ENCODE data around the gene KCNB1. TPM values are rescaled to one million over a fixed set of nuclear protein-coding genes. Genes with fewer than 3 reads are reported as not detected.

Gene KCNB1
- total and polyA plus RNA-seq, 2 donors (not counting 1 experiment from before 2014, with no cell fraction given), result 0.12 TPM; not detected in 1

DNA sequence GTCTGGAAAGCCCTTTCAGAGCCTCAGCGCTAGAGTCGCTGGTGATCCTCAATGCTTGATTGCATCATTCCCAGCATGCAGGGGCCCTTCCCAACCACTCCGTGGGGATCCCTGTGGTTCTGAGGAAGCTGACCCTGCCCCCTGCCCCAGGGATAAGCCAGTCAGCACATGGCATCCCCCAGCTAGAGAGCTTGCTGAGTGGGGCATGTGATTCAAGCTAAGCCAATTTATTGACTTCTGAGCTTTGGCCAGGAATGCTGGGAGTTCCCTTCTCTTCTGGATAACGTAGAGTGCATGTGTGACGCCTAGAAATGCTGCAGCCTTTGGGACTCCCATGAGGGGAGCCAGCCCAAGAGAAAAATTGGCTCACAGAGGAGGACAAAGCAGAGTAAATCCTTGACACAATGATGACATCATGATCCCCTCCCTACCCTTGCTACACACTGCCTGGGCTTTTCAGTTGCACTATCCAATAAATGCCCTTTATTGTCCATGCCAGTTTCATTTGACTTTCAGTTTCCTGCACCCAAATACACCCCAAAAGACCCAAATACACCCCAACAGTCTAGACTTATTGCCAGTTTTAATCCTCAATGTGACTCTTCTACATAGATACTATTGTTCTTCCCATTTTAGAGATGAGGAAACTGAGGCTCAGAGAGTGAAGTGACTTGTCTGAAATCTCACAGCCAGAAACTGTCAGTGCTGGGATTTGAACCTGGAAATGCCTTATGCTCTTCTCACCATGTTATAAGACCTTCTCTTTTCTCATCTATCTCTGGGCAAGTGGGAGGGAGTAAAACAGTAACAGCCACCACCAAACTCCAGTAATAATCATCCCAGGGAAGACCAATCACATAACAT is 34.3 kb downstream of the KCNB1 start:
- Histone ChIP-seq H3K79me2 (ENCODE audit: control insufficient read depth, insufficient read depth, low read length) (no peaks in the 10 kb centered on the region), H3K9ac (ENCODE audit: low read length) (no peak overlapping the region), H2AFZ (ENCODE audit: insufficient read depth, low read depth, low read length, poor library complexity, severe bottlenecking) (no peak overlapping the region), H3K36me3 (replicated peaks in 1 of 2; ENCODE audit: control extremely low read depth in 1 of 2, control insufficient read depth in 1 of 2, extremely low read depth in 1 of 2, insufficient read depth in 2 of 2, low read length in 1 of 2) (no peaks in the 10 kb centered on the region), H3K27ac (ENCODE audit: low read length in 2 of 2) (no peak overlapping the region), H3K4me1 (ENCODE audit: control insufficient read depth in 2 of 2, insufficient read depth in 2 of 2, low read length in 2 of 2) (no peaks in the 10 kb centered on the region), H4K20me1 (ENCODE audit: control insufficient read depth, insufficient read depth, low read length, poor library complexity, severe bottlenecking) (no peaks in the 10 kb centered on the region), H3K4me3 (ENCODE audit: control extremely low read depth in 1 of 5, extremely low read depth in 1 of 5, insufficient read depth in 1 of 5, low read depth in 2 of 5, low read length in 4 of 5) (no peak overlapping the region), H3K27me3 (replicated peaks in 1 of 4; ENCODE audit: control extremely low read depth in 1 of 4, control insufficient read depth in 3 of 4, insufficient read depth in 4 of 4, low read length in 3 of 4) (peaks cover 0 to 22% (median 2%) of the 10 kb centered on the region in 4 experiments), H3K4me2 (replicated peaks; ENCODE audit: low read depth, low read length, poor library complexity, severe bottlenecking) (no peak overlapping the region), H3K9me3 (ENCODE audit: control extremely low read depth in 1 of 3, control insufficient read depth in 2 of 3, insufficient read depth in 1 of 3, low read length in 2 of 3) (peaks cover 0 to 4% (median 0%) of the 10 kb centered on the region in 3 donors)
- H3K4me3 Mint-ChIP-seq, result no peak overlapping the region
- H3K4me1 Mint-ChIP-seq, result no peaks in the 10 kb centered on the region
- CTCF ChIA-PET, result no interaction called here
- no peaks in the 10 kb centered on the region for H3K9me3 Mint-ChIP-seq (ENCODE audit: insufficient read depth)
- peaks cover 59% of the 10 kb centered on the region for H3K27me3 Mint-ChIP-seq
- ATAC-seq (ENCODE audit: low read depth), result no peak
- WGBS (ENCODE audit: insufficient coverage), result 93% methylated on average over 4 of the region's 5 CpGs
- no peak overlapping the region for H3K27ac Mint-ChIP-seq
- TF ChIP-seq, protein P1, sequence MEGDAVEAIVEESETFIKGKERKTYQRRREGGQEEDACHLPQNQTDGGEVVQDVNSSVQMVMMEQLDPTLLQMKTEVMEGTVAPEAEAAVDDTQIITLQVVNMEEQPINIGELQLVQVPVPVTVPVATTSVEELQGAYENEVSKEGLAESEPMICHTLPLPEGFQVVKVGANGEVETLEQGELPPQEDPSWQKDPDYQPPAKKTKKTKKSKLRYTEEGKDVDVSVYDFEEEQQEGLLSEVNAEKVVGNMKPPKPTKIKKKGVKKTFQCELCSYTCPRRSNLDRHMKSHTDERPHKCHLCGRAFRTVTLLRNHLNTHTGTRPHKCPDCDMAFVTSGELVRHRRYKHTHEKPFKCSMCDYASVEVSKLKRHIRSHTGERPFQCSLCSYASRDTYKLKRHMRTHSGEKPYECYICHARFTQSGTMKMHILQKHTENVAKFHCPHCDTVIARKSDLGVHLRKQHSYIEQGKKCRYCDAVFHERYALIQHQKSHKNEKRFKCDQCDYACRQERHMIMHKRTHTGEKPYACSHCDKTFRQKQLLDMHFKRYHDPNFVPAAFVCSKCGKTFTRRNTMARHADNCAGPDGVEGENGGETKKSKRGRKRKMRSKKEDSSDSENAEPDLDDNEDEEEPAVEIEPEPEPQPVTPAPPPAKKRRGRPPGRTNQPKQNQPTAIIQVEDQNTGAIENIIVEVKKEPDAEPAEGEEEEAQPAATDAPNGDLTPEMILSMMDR (IDR thresholded peaks at IDR 0.05), result no peak
- no peak for TF ChIP-seq EZH2 (IDR thresholded peaks at IDR 0.05; ENCODE audit: borderline replicate concordance, insufficient read depth, low read depth, low read length, poor library complexity, severe bottlenecking)
- no peak for DNase-seq
- intact Hi-C loops (cut with micrococcal nuclease), result no loop called here
- POLR2A ChIA-PET, result no interaction called here

DNA sequence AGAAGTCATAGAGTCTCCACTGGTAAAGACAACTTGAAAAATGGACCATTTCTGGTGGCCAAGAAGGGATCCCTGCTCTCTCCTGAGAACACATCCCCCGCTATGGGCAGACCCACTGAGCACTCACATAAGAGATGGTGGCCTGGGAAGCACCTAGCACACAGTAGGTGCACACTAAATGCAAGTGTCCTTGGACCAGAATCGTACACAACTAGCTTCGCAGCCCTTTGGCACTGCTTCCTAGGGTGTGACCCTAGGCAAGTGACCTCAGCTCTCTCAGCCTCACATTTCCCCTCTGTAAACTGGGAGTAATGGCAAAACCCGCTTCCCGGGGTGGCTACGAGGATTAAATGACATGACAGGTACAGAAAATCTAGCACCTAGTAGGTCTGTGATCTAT is 35.1 kb downstream of the KCNB1 start:
- no peak overlapping the region for H3K4me3 ChIP-seq (ENCODE audit: control extremely low read depth in 1 of 5, extremely low read depth in 1 of 5, insufficient read depth in 1 of 5, low read depth in 2 of 5, low read length in 4 of 5)
- no peaks in the 10 kb centered on the region for H3K4me1 ChIP-seq (ENCODE audit: control insufficient read depth in 2 of 2, insufficient read depth in 2 of 2, low read length in 2 of 2)
- no peaks in the 10 kb centered on the region for H4K20me1 ChIP-seq (ENCODE audit: control insufficient read depth, insufficient read depth, low read length, poor library complexity, severe bottlenecking)
- ChIA-PET CTCF (no interaction called here), POLR2A (no interaction called here)
- H3K79me2 ChIP-seq (ENCODE audit: control insufficient read depth, insufficient read depth, low read length), result no peaks in the 10 kb centered on the region
- H3K27ac Mint-ChIP-seq, result no peak overlapping the region
- no peak overlapping the region for H3K27ac ChIP-seq (ENCODE audit: low read length in 2 of 2)
- TF ChIP-seq, protein P1 (IDR thresholded peaks at IDR 0.05), result no peak
- no peak for TF ChIP-seq EZH2 (IDR thresholded peaks at IDR 0.05; ENCODE audit: borderline replicate concordance, insufficient read depth, low read depth, low read length, poor library complexity, severe bottlenecking)
- intact Hi-C loops (cut with micrococcal nuclease), result no loop called here
- WGBS (ENCODE audit: insufficient coverage), result 94% methylated on average over 5 of the region's 6 CpGs
- peaks cover 0 to 4% (median 0%) of the 10 kb centered on the region in 3 donors for H3K9me3 ChIP-seq (ENCODE audit: control extremely low read depth in 1 of 3, control insufficient read depth in 2 of 3, insufficient read depth in 1 of 3, low read length in 2 of 3)
- no peak overlapping the region for H3K9ac ChIP-seq (ENCODE audit: low read length)
- no peaks in the 10 kb centered on the region for H3K9me3 Mint-ChIP-seq (ENCODE audit: insufficient read depth)
- no peak for DNase-seq
- peaks cover 0 to 22% (median 2%) of the 10 kb centered on the region in 4 experiments for H3K27me3 ChIP-seq (replicated peaks in 1 of 4; ENCODE audit: control extremely low read depth in 1 of 4, control insufficient read depth in 3 of 4, insufficient read depth in 4 of 4, low read length in 3 of 4)
- H3K4me1 Mint-ChIP-seq, result no peaks in the 10 kb centered on the region
- no peak overlapping the region for H2AFZ ChIP-seq (ENCODE audit: insufficient read depth, low read depth, low read length, poor library complexity, severe bottlenecking)
- H3K4me3 Mint-ChIP-seq, result no peak overlapping the region
- ATAC-seq (ENCODE audit: low read depth), result no peak
- H3K4me2 ChIP-seq (replicated peaks; ENCODE audit: low read depth, low read length, poor library complexity, severe bottlenecking), result no peak overlapping the region
- H3K27me3 Mint-ChIP-seq, result peaks cover 53% of the 10 kb centered on the region
- no peaks in the 10 kb centered on the region for H3K36me3 ChIP-seq (replicated peaks in 1 of 2; ENCODE audit: control extremely low read depth in 1 of 2, control insufficient read depth in 1 of 2, extremely low read depth in 1 of 2, insufficient read depth in 2 of 2, low read length in 1 of 2)

Data from B cell (primary cell).